ENCODE data around the gene IFI16.
"Not testable (repeated sequence)": the region's sequence is repeated elsewhere in the genome, so short reads cannot be mapped to it uniquely, and the experiment has no call there.

Gene IFI16

GRCh38 chr1:159009287-159009686 is 420 bp upstream of the IFI16 start:
- no peak for DNase-seq

- DNase-seq = no peak
Measured at GRCh38 chr1:159010391-159010790, 684 bp downstream of the IFI16 start.

- DNase-seq = not testable (repeated sequence)
Measured at GRCh38 chr1:159011001-159011400, 1.3 kb downstream of the IFI16 start.

- DNase-seq = no peak
Measured at GRCh38 chr1:159011751-159012150, 2.0 kb downstream of the IFI16 start.

- no peak for DNase-seq
Measured at GRCh38 chr1:159012495-159012894, 2.8 kb downstream of the IFI16 start.

- DNase-seq = no peak
Measured at GRCh38 chr1:159014003-159014571, 4.4 kb downstream of the IFI16 start.

GRCh38 chr1:159014851-159015250 is 5.1 kb downstream of the IFI16 start:
- DNase-seq = no peak

GRCh38 chr1:159015440-159015909 is 5.8 kb downstream of the IFI16 start:
- no peak for DNase-seq

- DNase-seq = no peak
Measured at GRCh38 chr1:159023723-159024122, 14.0 kb downstream of the IFI16 start.

GRCh38 chr1:159025043-159025442 is 15.3 kb downstream of the IFI16 start:
- no peak for DNase-seq

- not testable (repeated sequence) for DNase-seq
Measured at GRCh38 chr1:159026841-159027240, 17.1 kb downstream of the IFI16 start.

GRCh38 chr1:159030311-159030710 is 20.6 kb downstream of the IFI16 start:
- DNase-seq = no peak

GRCh38 chr1:159030877-159031447 is 21.3 kb downstream of the IFI16 start:
- no peak for DNase-seq

GRCh38 chr1:159040206-159040605 is 30.5 kb downstream of the IFI16 start:
- no peak for DNase-seq

GRCh38 chr1:159040893-159041724 is 31.4 kb downstream of the IFI16 start:
- DNase-seq = no peak

GRCh38 chr1:159046486-159046885 is 36.8 kb downstream of the IFI16 start:
- DNase-seq = not testable (repeated sequence)

GRCh38 chr1:159051436-159051835 is 41.7 kb downstream of the IFI16 start:
- no peak for DNase-seq

GRCh38 chr1:159054427-159054826 is 44.7 kb downstream of the IFI16 start:
- no peak for DNase-seq

GRCh38 chr1:159055181-159055641 is 45.5 kb downstream of the IFI16 start:
- no peak for DNase-seq

GRCh38 chr1:159056069-159056698 is 46.5 kb downstream of the IFI16 start:
- DNase-seq = no peak

GRCh38 chr1:159058751-159059150 is 49.0 kb downstream of the IFI16 start:
- no peak for DNase-seq

GRCh38 chr1:159065106-159065505 is 55.4 kb downstream of the IFI16 start:
- DNase-seq = no peak

- no peak for DNase-seq
Measured at GRCh38 chr1:159066108-159066507, 56.4 kb downstream of the IFI16 start.
